Measurements from ENCODE around the gene GAB1. TPM values are rescaled to one million over a fixed set of nuclear protein-coding genes. Genes with fewer than 3 reads are reported as not detected.

GAB1 gene
- total and polyA plus RNA-seq, 2 donors (not counting 1 experiment from before 2014, with no cell fraction given), result 4.7 to 10.8 TPM

- no peak overlapping the region for H3K9ac ChIP-seq (ENCODE audit: low read length)
Observed at GRCh38 chr4:143412420-143412758, 75.7 kb downstream of the GAB1 start.

DNA sequence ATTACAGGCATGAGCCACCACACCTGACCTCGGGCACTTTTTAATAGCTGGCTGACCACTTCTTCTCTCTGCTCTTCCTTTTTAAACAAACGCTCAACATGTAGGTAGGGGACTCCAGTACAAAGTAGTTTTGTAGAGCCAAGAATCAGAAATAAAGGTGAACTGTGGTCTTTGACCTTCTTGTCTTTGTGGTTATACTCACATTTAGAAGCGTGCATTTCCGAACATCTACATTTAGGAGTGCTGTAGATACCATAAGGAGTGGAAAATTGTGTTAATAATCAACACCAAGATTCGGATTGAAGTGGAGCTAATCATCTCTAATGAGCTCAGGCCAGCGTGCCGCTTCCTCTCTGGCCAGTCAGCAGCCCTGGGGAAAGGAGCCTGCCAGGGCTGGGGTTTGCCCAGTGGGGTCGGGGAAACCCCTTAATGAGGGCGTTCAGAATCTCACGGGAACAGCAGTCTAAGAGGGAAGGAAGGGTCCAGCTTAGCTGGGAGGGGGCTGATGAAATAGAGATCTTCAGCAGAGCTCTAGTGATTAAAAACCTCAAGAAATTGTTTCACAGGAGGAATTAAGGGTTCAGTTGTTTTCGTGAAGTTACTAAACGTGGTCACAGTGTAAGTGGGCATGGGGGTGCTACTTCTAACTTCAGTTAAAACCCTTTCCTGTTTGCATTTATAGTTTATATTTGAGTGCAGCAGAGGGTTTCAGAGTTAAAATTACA is 81.2 kb downstream of the GAB1 start:
- no peak for TF ChIP-seq EZH2 (IDR thresholded peaks at IDR 0.05; ENCODE audit: borderline replicate concordance, insufficient read depth, low read depth, low read length, poor library complexity, severe bottlenecking)
- TF ChIP-seq, protein P1, sequence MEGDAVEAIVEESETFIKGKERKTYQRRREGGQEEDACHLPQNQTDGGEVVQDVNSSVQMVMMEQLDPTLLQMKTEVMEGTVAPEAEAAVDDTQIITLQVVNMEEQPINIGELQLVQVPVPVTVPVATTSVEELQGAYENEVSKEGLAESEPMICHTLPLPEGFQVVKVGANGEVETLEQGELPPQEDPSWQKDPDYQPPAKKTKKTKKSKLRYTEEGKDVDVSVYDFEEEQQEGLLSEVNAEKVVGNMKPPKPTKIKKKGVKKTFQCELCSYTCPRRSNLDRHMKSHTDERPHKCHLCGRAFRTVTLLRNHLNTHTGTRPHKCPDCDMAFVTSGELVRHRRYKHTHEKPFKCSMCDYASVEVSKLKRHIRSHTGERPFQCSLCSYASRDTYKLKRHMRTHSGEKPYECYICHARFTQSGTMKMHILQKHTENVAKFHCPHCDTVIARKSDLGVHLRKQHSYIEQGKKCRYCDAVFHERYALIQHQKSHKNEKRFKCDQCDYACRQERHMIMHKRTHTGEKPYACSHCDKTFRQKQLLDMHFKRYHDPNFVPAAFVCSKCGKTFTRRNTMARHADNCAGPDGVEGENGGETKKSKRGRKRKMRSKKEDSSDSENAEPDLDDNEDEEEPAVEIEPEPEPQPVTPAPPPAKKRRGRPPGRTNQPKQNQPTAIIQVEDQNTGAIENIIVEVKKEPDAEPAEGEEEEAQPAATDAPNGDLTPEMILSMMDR (IDR thresholded peaks at IDR 0.05), result no peak
- H3K27ac ChIP-seq (ENCODE audit: low read length in 2 of 2), result peak overlapping the region; percentile 2 to 71
- Mint-ChIP-seq H3K27me3 (no peaks in the 10 kb centered on the region), H3K4me1 (peaks cover 38% of the 10 kb centered on the region), H3K27ac (peak overlapping the region; percentile 43), H3K9me3 (ENCODE audit: insufficient read depth) (no peaks in the 10 kb centered on the region), H3K4me3 (peak overlapping the region; percentile 63)
- ATAC-seq (ENCODE audit: low read depth) (peak; percentile 57), DNase-seq (peak; percentile 56)
- peak overlapping the region; percentile 65 for H3K4me2 ChIP-seq (replicated peaks; ENCODE audit: low read depth, low read length, poor library complexity, severe bottlenecking)
- peak overlapping the region in 2 of 5 experiments; percentile 15 to 19 for H3K4me3 ChIP-seq (ENCODE audit: control extremely low read depth in 1 of 5, extremely low read depth in 1 of 5, insufficient read depth in 1 of 5, low read depth in 2 of 5, low read length in 4 of 5)
- no peaks in the 10 kb centered on the region for H3K27me3 ChIP-seq (replicated peaks in 1 of 4; ENCODE audit: control extremely low read depth in 1 of 4, control insufficient read depth in 3 of 4, insufficient read depth in 4 of 4, low read length in 3 of 4)
- H3K9me3 ChIP-seq (ENCODE audit: control extremely low read depth in 1 of 3, control insufficient read depth in 2 of 3, insufficient read depth in 1 of 3, low read length in 2 of 3), result no peaks in the 10 kb centered on the region
- H3K79me2 ChIP-seq (ENCODE audit: control insufficient read depth, insufficient read depth, low read length), result no peaks in the 10 kb centered on the region
- H3K4me1 ChIP-seq (ENCODE audit: control insufficient read depth in 2 of 2, insufficient read depth in 2 of 2, low read length in 2 of 2), result peaks cover 20 to 29% of the 10 kb centered on the region in 2 donors
- intact Hi-C loops (cut with micrococcal nuclease), result no loop called here
- H4K20me1 ChIP-seq (ENCODE audit: control insufficient read depth, insufficient read depth, low read length, poor library complexity, severe bottlenecking), result no peaks in the 10 kb centered on the region
- POLR2A ChIA-PET, result no interaction called here
- H3K9ac ChIP-seq (ENCODE audit: low read length), result peak overlapping the region; percentile 31
- H2AFZ ChIP-seq (ENCODE audit: insufficient read depth, low read depth, low read length, poor library complexity, severe bottlenecking), result peak overlapping the region; percentile 46
- WGBS (ENCODE audit: insufficient coverage), result 23% methylated on average over 10 of the region's 12 CpGs
- H3K36me3 ChIP-seq (replicated peaks in 1 of 2; ENCODE audit: control extremely low read depth in 1 of 2, control insufficient read depth in 1 of 2, extremely low read depth in 1 of 2, insufficient read depth in 2 of 2, low read length in 1 of 2), result peaks cover 0 to 3% of the 10 kb centered on the region in 2 experiments
- CTCF ChIA-PET, result interaction anchor here (0.5 to 1.1 kb wide), 2 partner anchors 13 to 65 kb away, joined by 3 read pairs; no protein-coding TSS in a partner anchor

More at GRCh38 chr4:143412420-143412758, 75.7 kb downstream of the GAB1 start:
- POLR2A ChIA-PET, result no interaction called here
- Mint-ChIP-seq H3K27me3 (no peaks in the 10 kb centered on the region), H3K27ac (no peak overlapping the region), H3K9me3 (ENCODE audit: insufficient read depth) (no peaks in the 10 kb centered on the region), H3K4me1 (peaks cover 8% of the 10 kb centered on the region), H3K4me3 (no peak overlapping the region)
- Histone ChIP-seq H3K27me3 (replicated peaks in 1 of 4; ENCODE audit: control extremely low read depth in 1 of 4, control insufficient read depth in 3 of 4, insufficient read depth in 4 of 4, low read length in 3 of 4) (no peaks in the 10 kb centered on the region), H4K20me1 (ENCODE audit: control insufficient read depth, insufficient read depth, low read length, poor library complexity, severe bottlenecking) (no peaks in the 10 kb centered on the region), H2AFZ (ENCODE audit: insufficient read depth, low read depth, low read length, poor library complexity, severe bottlenecking) (no peak overlapping the region), H3K36me3 (replicated peaks in 1 of 2; ENCODE audit: control extremely low read depth in 1 of 2, control insufficient read depth in 1 of 2, extremely low read depth in 1 of 2, insufficient read depth in 2 of 2, low read length in 1 of 2) (peaks cover 0 to 3% of the 10 kb centered on the region in 2 experiments), H3K4me2 (replicated peaks; ENCODE audit: low read depth, low read length, poor library complexity, severe bottlenecking) (no peak overlapping the region), H3K4me3 (ENCODE audit: control extremely low read depth in 1 of 5, extremely low read depth in 1 of 5, insufficient read depth in 1 of 5, low read depth in 2 of 5, low read length in 4 of 5) (no peak overlapping the region), H3K4me1 (ENCODE audit: control insufficient read depth in 2 of 2, insufficient read depth in 2 of 2, low read length in 2 of 2) (peaks cover 2 to 3% of the 10 kb centered on the region in 2 donors), H3K9me3 (ENCODE audit: control extremely low read depth in 1 of 3, control insufficient read depth in 2 of 3, insufficient read depth in 1 of 3, low read length in 2 of 3) (no peaks in the 10 kb centered on the region), H3K27ac (ENCODE audit: low read length in 2 of 2) (no peak overlapping the region), H3K79me2 (ENCODE audit: control insufficient read depth, insufficient read depth, low read length) (peaks cover 25% of the 10 kb centered on the region)
- CTCF ChIA-PET, result interaction anchor here (1.9 kb wide), 1 partner anchor 16 kb away, joined by 4 read pairs; no protein-coding TSS in a partner anchor
- ATAC-seq (ENCODE audit: low read depth), result no peak
- WGBS (ENCODE audit: insufficient coverage), result no CpG with 5 or more reads among the region's 3 CpGs
- intact Hi-C loops (cut with micrococcal nuclease), result no loop called here
- no peak for DNase-seq
- TF ChIP-seq, protein P1 (IDR thresholded peaks at IDR 0.05), result no peak
- no peak for TF ChIP-seq EZH2 (IDR thresholded peaks at IDR 0.05; ENCODE audit: borderline replicate concordance, insufficient read depth, low read depth, low read length, poor library complexity, severe bottlenecking)
